OCI-LY1 (cell line): Measurements from ENCODE around the gene PPP1R14D.
A peak's percentile ranks its signal among the peaks of the same experiment; 100 is the strongest.
"Not testable (repeated sequence)": the region's sequence is repeated elsewhere in the genome, so short reads cannot be mapped to it uniquely, and the experiment has no call there.

Experiments
- H2AFZ ChIP-seq: fragments of 200-600 bp; sonication (generic), shearing (Covaris generic); 2 replicates; pipeline ENCODE4 v1.6.0; 2014; ENCODE audit warnings: antibody characterized with exemption, mild to moderate bottlenecking, low read length
- H3F3A ChIP-seq: fragments of 200-600 bp; sonication (generic), shearing (Covaris generic); 2 replicates; pipeline ENCODE4 v1.6.0; 2014; ENCODE audit warnings: mild to moderate bottlenecking, antibody characterized with exemption, low read length, moderate library complexity; ENCODE audit not compliant: insufficient read depth
- H3K27ac ChIP-seq: fragments of 200-600 bp; sonication (generic); 2 replicates; pipeline ENCODE4 v1.5.1; 2014; ENCODE audit warnings: low read length, mixed run types, mild to moderate bottlenecking, low read depth; ENCODE audit not compliant: poor library complexity, severe bottlenecking
- H3K27me3 ChIP-seq: fragments of 200-600 bp; sonication (generic); 2 replicates; pipeline ENCODE4 v1.6.0; 2014; ENCODE audit warnings: antibody characterized with exemption, mild to moderate bottlenecking, low read length, moderate library complexity; ENCODE audit not compliant: insufficient read depth
- H3K36me3 ChIP-seq: fragments of 200-600 bp; sonication (generic); 2 replicates; pipeline ENCODE4 v1.6.1; 2014; ENCODE audit warnings: mild to moderate bottlenecking, antibody characterized with exemption, low read length, moderate library complexity, mixed read lengths; ENCODE audit not compliant: insufficient read depth
- H3K4me1 ChIP-seq: fragments of 200-600 bp; sonication (generic); 2 replicates; pipeline ENCODE4 v1.5.1; 2014; ENCODE audit warnings: mild to moderate bottlenecking, low read length, moderate library complexity; ENCODE audit not compliant: insufficient read depth, severe bottlenecking
- H3K4me2 ChIP-seq: fragments of 200-600 bp; sonication (generic), shearing (Covaris generic); 2 replicates; pipeline ENCODE4 v1.6.1; 2014; ENCODE audit warnings: low read length
- H3K4me3 ChIP-seq: fragments of 200-600 bp; sonication (generic); 2 replicates; pipeline ENCODE4 v1.5.1; 2014; ENCODE audit warnings: low read length, low read depth, mild to moderate bottlenecking, mixed read lengths; ENCODE audit not compliant: poor library complexity, severe bottlenecking
- H3K79me2 ChIP-seq: fragments of 200-600 bp; shearing (Covaris generic); 2 replicates; pipeline ENCODE4 v1.6.1; 2016; ENCODE audit warnings: mixed run types, low read length, mixed read lengths; ENCODE audit not compliant: insufficient read depth
- H3K9ac ChIP-seq: fragments of 200-600 bp; sonication (generic), shearing (Covaris generic); 2 replicates; pipeline ENCODE4 v1.6.1; 2014; ENCODE audit warnings: mild to moderate bottlenecking, low read length, mixed read lengths
- H3K9me2 ChIP-seq: fragments of 200-600 bp; sonication (generic), shearing (Covaris generic); 2 replicates; pipeline ENCODE4 v1.6.1; 2014; ENCODE audit warnings: low read depth, mild to moderate bottlenecking, low read length, mixed read lengths
- H3K9me3 ChIP-seq: fragments of 200-600 bp; shearing (Covaris generic); 2 replicates; pipeline ENCODE4 v1.6.1; 2014; ENCODE audit warnings: low read length, mixed read lengths
- H4K20me1 ChIP-seq: fragments of 200-600 bp; sonication (generic), shearing (Covaris generic); 2 replicates; pipeline ENCODE4 v1.6.0; 2016; ENCODE audit warnings: mild to moderate bottlenecking, low read length; ENCODE audit not compliant: insufficient read depth
- EZH2 ChIP-seq: fragments of 200-600 bp; sonication (generic), shearing (Covaris generic); IDR thresholded peaks from 2 replicates; pipeline ENCODE4 v1.8.0; 2017; ENCODE audit warnings: borderline replicate concordance, mixed run types, mild to moderate bottlenecking, antibody characterized with exemption, low read length, moderate library complexity, mixed read lengths
- TF ChIP-seq, protein P1 (sequence below): fragments of 200-600 bp; sonication (generic), shearing (Covaris generic); IDR thresholded peaks from 2 replicates; pipeline ENCODE4 v1.5.1; 2017; ENCODE audit warnings: mild to moderate bottlenecking, antibody characterized with exemption, low read length, moderate library complexity, mixed read lengths

PPP1R14D gene

DNA sequence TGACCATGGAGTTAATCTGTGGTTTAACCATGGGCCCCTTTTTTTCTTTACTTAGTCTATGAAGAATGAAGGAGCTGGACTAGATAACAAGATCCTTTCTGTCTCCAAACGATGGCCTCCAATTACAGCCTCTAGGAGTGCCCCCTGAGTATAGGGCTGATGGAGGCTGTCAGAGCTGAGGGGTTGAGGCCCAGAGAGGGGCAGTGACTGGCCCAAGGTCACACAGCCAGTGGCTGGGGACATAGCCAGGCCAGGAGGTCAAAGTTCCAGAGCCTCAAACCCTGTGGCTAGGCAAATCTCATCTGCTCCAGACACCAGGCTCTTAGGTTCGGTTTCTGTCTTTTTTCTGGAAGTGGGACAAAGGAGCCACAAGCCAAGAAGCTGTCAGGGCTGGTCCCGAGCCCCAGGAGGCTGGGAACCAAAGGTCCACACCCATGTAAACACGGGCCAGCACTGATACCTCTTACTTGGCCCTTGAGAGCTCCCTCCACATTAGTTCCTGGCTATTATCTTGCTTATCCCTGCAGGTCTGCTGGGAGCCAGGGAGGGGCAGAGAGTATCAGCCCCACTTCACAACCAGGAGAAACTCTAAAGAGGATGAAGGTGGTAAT lies 35.3 kb upstream of the PPP1R14D start:
- Histone ChIP-seq H3K9ac (no peak overlapping the region), H3K9me3 (no peaks in the 10 kb centered on the region), H2AFZ (no peak overlapping the region), H3K9me2 (no peaks in the 10 kb centered on the region), H3K27me3 (peaks cover 11% of the 10 kb centered on the region), H3K36me3 (no peaks in the 10 kb centered on the region), H3K4me1 (no peaks in the 10 kb centered on the region), H4K20me1 (no peaks in the 10 kb centered on the region), H3K27ac (no peak overlapping the region), H3K4me3 (no peak overlapping the region), H3K4me2 (no peak overlapping the region), H3F3A (no peaks in the 10 kb centered on the region), H3K79me2 (no peaks in the 10 kb centered on the region)
- TF ChIP-seq, protein P1, sequence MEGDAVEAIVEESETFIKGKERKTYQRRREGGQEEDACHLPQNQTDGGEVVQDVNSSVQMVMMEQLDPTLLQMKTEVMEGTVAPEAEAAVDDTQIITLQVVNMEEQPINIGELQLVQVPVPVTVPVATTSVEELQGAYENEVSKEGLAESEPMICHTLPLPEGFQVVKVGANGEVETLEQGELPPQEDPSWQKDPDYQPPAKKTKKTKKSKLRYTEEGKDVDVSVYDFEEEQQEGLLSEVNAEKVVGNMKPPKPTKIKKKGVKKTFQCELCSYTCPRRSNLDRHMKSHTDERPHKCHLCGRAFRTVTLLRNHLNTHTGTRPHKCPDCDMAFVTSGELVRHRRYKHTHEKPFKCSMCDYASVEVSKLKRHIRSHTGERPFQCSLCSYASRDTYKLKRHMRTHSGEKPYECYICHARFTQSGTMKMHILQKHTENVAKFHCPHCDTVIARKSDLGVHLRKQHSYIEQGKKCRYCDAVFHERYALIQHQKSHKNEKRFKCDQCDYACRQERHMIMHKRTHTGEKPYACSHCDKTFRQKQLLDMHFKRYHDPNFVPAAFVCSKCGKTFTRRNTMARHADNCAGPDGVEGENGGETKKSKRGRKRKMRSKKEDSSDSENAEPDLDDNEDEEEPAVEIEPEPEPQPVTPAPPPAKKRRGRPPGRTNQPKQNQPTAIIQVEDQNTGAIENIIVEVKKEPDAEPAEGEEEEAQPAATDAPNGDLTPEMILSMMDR = no peak

- not testable (repeated sequence) for H3K79me2 ChIP-seq, H2AFZ ChIP-seq, H4K20me1 ChIP-seq, H3F3A ChIP-seq, H3K9me2 ChIP-seq, H3K36me3 ChIP-seq, H3K9ac ChIP-seq, H3K9me3 ChIP-seq, H3K27ac ChIP-seq, H3K4me1 ChIP-seq, H3K4me3 ChIP-seq, H3K4me2 ChIP-seq
- peaks cover 11% of the 10 kb centered on the region for H3K27me3 ChIP-seq
These were observed 32.6 kb upstream of the PPP1R14D start for GRCh38 chr15:40861147-40861546.

- no peaks in the 10 kb centered on the region for H3K9me3 ChIP-seq
- no peak overlapping the region for H3K27ac ChIP-seq
- peaks cover 4% of the 10 kb centered on the region for H3K4me1 ChIP-seq
- H3K79me2 ChIP-seq = no peaks in the 10 kb centered on the region
- H3K36me3 ChIP-seq = peaks cover 7% of the 10 kb centered on the region; the same call in 1 of the 2 replicates
- H2AFZ ChIP-seq = no peak overlapping the region
- no peak for TF ChIP-seq EZH2
- TF ChIP-seq, protein P1 = peak; percentile 90
- H3F3A ChIP-seq = no peaks in the 10 kb centered on the region
- H3K4me2 ChIP-seq = no peak overlapping the region
- H3K4me3 ChIP-seq = no peak overlapping the region
- no peaks in the 10 kb centered on the region for H4K20me1 ChIP-seq
- no peak overlapping the region for H3K9ac ChIP-seq
- H3K27me3 ChIP-seq = peaks cover 4% of the 10 kb centered on the region; the same call in 1 of the 2 replicates
- no peaks in the 10 kb centered on the region for H3K9me2 ChIP-seq
These were observed 30.8 kb upstream of the PPP1R14D start for GRCh38 chr15:40859206-40859851.

DNA sequence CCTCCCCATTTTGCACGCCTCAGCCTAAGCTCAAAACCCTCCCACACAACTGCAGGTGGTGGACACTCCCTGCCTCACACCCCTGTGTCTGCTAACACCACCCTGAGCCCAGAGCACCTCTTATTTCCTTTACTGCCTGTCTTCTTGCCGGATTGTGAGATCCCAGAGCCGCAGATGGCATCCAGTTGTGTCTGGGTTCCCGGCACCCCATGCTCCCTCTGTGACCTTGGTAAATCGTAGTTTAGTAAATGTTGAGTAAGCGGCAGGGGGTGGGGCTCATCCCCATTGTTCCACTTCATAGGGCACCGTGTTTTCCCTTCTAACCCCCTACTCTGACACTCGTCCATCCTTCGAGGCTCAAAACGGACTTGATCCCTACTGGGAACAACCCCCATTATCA lies 30.2 kb upstream of the PPP1R14D start:
- Histone ChIP-seq H2AFZ (no peak overlapping the region), H3K9me3 (no peaks in the 10 kb centered on the region), H3K9ac (no peak overlapping the region), H3K4me3 (no peak overlapping the region), H3K4me1 (peaks cover 4% of the 10 kb centered on the region), H3K27ac (no peak overlapping the region), H3K9me2 (no peaks in the 10 kb centered on the region), H3F3A (no peaks in the 10 kb centered on the region), H3K27me3 (no peaks in the 10 kb centered on the region), H3K79me2 (no peaks in the 10 kb centered on the region), H4K20me1 (no peaks in the 10 kb centered on the region), H3K4me2 (no peak overlapping the region), H3K36me3 (peaks cover 7% of the 10 kb centered on the region; the same call in 1 of the 2 replicates)
- no peak for TF ChIP-seq EZH2
- TF ChIP-seq, protein P1 = no peak
